Lung (tissue), 12 donors: ENCODE results near the gene TCEA2. TPM values are rescaled to one million over a fixed set of nuclear protein-coding genes. Genes with fewer than 3 reads are reported as not detected.

Experiments used
- ATAC-seq: fragments of 200-7000 bp; cut with Tn5 transposase; one replicate; pipeline ENCODE4 v1.9.1; 2020; ENCODE audit warnings: moderate number of reproducible peaks; ENCODE audit not compliant: insufficient read depth, low FRiP score
- DNase-seq, 3 donors: peaks; one replicate each; pipeline ENCODE4 v3.0.0-alpha.2; 2013 to 2017
- H3K27ac ChIP-seq, 2 donors: one replicate each; pipeline ENCODE4 v1.5.1; 2013; ENCODE audit warnings: mild to moderate bottlenecking in 2 of 2, moderate library complexity in 2 of 2, control low read depth in 1 of 2, inconsistent platforms in 1 of 2, low read depth in 1 of 2, low read length in 1 of 2
- H3K27me3 ChIP-seq, 3 donors: one replicate each; pipeline ENCODE4 v1.5.1; 2013; ENCODE audit warnings: low read length in 2 of 3; ENCODE audit not compliant: control insufficient read depth in 3 of 3, insufficient read depth in 3 of 3
- H3K36me3 ChIP-seq, 4 donors: one replicate each; pipeline ENCODE4 v1.5.1; 2013; ENCODE audit warnings: low read length in 4 of 4, mild to moderate bottlenecking in 1 of 4, moderate library complexity in 1 of 4; ENCODE audit not compliant: control insufficient read depth in 4 of 4, insufficient read depth in 4 of 4
- H3K4me1 ChIP-seq, 5 donors: one replicate each; pipeline ENCODE4 v1.5.1; 2013; ENCODE audit warnings: low read length in 5 of 5, mild to moderate bottlenecking in 2 of 5, moderate library complexity in 1 of 5; ENCODE audit not compliant: control insufficient read depth in 5 of 5, insufficient read depth in 5 of 5
- H3K4me3 ChIP-seq: one replicate; pipeline ENCODE4 v1.5.1; 2013; ENCODE audit warnings: mild to moderate bottlenecking, control low read depth, moderate library complexity
- H3K9ac ChIP-seq, 2 donors: one replicate each; pipeline ENCODE4 v1.5.1; 2013; ENCODE audit warnings: low read length in 2 of 2, control low read depth in 1 of 2; ENCODE audit not compliant: insufficient read depth in 1 of 2
- H3K9me3 ChIP-seq, 4 donors: one replicate each; pipeline ENCODE4 v1.5.1; 2013; ENCODE audit warnings: low read length in 3 of 4, mild to moderate bottlenecking in 1 of 4, moderate library complexity in 1 of 4; ENCODE audit not compliant: control insufficient read depth in 4 of 4, insufficient read depth in 3 of 4
- WGBS, 2 donors: extraction: QIAGEN DNeasy Blood & Tissue Kit; methylation state at CpG; one replicate each; pipeline ENCODE4 v1.1.7; 2013; 5-methylcytosine and 5-hydroxymethylcytosine counted together
- polyA plus RNA-seq, 2 donors: library from polyadenylated mRNA; stranded (reverse); fragments of 200-250 nt; gene quantifications; one replicate each; pipeline ENCODE4 v1.2.1, GENCODE V29; 2013
- total RNA-seq, 2 donors: library from RNA; depleted of rRNA in 1 of 2; stranded (reverse); fragments of >200 nt in 1 of 2; gene quantifications; one replicate each; pipeline ENCODE4 v1.2.1, GENCODE V29; 2014 to 2021
- TF ChIP-seq, protein P1 (sequence below): IDR thresholded peaks from 2 replicates; pipeline ENCODE4 v1.5.1; 2012; ENCODE audit warnings: mild to moderate bottlenecking; ENCODE audit errors: control extremely low read depth, extremely low read depth
- donor health status: control.
- donor health status: control.
- donor health status: Bipolar disorder and iron deficiency.
- donor health status: healthy.
- donor health status: DM: yes; HTN: yes; CAD: no.

The TCEA2 gene
- total and polyA plus RNA-seq, 4 donors: 18.3 to 32.9 (median 30.7) TPM

- Histone ChIP-seq H3K9ac (no peak overlapping the region), H3K36me3 (peaks cover 0 to 24% (median 14%) of the 10 kb centered on the region in 4 donors), H3K9me3 (no peaks in the 10 kb centered on the region), H3K27me3 (no peaks in the 10 kb centered on the region), H3K4me1 (peaks cover under 1 to 8% (median 2%) of the 10 kb centered on the region in 5 donors), H3K27ac (no peak overlapping the region), H3K4me3 (no peak overlapping the region)
- ATAC-seq (no peak), DNase-seq (no peak)
- 87 to 89% methylated on average over 20 of the region's 20 CpGs for WGBS, 2 donors
- TF ChIP-seq, protein P1, sequence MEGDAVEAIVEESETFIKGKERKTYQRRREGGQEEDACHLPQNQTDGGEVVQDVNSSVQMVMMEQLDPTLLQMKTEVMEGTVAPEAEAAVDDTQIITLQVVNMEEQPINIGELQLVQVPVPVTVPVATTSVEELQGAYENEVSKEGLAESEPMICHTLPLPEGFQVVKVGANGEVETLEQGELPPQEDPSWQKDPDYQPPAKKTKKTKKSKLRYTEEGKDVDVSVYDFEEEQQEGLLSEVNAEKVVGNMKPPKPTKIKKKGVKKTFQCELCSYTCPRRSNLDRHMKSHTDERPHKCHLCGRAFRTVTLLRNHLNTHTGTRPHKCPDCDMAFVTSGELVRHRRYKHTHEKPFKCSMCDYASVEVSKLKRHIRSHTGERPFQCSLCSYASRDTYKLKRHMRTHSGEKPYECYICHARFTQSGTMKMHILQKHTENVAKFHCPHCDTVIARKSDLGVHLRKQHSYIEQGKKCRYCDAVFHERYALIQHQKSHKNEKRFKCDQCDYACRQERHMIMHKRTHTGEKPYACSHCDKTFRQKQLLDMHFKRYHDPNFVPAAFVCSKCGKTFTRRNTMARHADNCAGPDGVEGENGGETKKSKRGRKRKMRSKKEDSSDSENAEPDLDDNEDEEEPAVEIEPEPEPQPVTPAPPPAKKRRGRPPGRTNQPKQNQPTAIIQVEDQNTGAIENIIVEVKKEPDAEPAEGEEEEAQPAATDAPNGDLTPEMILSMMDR: no peak
These were observed 6.2 kb downstream of the TCEA2 start for GRCh38 chr20:64069209-64069613.

- Histone ChIP-seq H3K27me3 (no peaks in the 10 kb centered on the region), H3K36me3 (peaks cover 0 to 29% (median 14%) of the 10 kb centered on the region in 4 donors), H3K9me3 (no peaks in the 10 kb centered on the region), H3K4me3 (no peak overlapping the region), H3K4me1 (peaks cover 0 to 5% (median 0%) of the 10 kb centered on the region in 5 donors), H3K9ac (no peak overlapping the region), H3K27ac (no peak overlapping the region)
- TF ChIP-seq, protein P1: peak; percentile 7
- DNase-seq: peak in 1 of 3 donors; percentile 64
- ATAC-seq: no peak
- 54 to 61% methylated on average over 14 of the region's 14 CpGs for WGBS, 2 donors
These were observed 6.7 kb downstream of the TCEA2 start for GRCh38 chr20:64069614-64070243.

- TF ChIP-seq, protein P1: no peak
- Histone ChIP-seq H3K4me3 (no peak overlapping the region), H3K36me3 (peaks cover 0 to 35% (median 14%) of the 10 kb centered on the region in 4 donors), H3K27ac (no peak overlapping the region), H3K9me3 (no peaks in the 10 kb centered on the region), H3K9ac (no peak overlapping the region), H3K4me1 (peaks cover 0 to 5% (median 0%) of the 10 kb centered on the region in 5 donors), H3K27me3 (no peaks in the 10 kb centered on the region)
- DNase-seq: no peak
- WGBS, 2 donors: 94% methylated on average over 31 of the region's 31 CpGs
- no peak for ATAC-seq
These were observed 7.4 kb downstream of the TCEA2 start for GRCh38 chr20:64070244-64070993.
